IPS-15b (cell line): ENCODE data around the gene ADAT1.

Source experiments
- H3K27me3 ChIP-seq: one replicate; pipeline ENCODE4 v1.6.1; 2013; ENCODE audit warnings: low read length; ENCODE audit not compliant: control insufficient read depth, insufficient read depth
- H3K36me3 ChIP-seq: one replicate; pipeline ENCODE4 v1.6.1; 2013; ENCODE audit warnings: low read length; ENCODE audit not compliant: control insufficient read depth, insufficient read depth
- H3K4me1 ChIP-seq: one replicate; pipeline ENCODE4 v1.6.1; 2013; ENCODE audit warnings: mild to moderate bottlenecking, low read length; ENCODE audit not compliant: control insufficient read depth, insufficient read depth
- H3K4me3 ChIP-seq: one replicate; pipeline ENCODE4 v1.5.1; 2013; ENCODE audit warnings: low read depth, low read length
- H3K9ac ChIP-seq: one replicate; pipeline ENCODE4 v1.6.1; 2013; ENCODE audit warnings: low read depth, mild to moderate bottlenecking, low read length
- H3K9me3 ChIP-seq: one replicate; pipeline ENCODE4 v1.6.1; 2013; ENCODE audit warnings: mild to moderate bottlenecking, low read length; ENCODE audit not compliant: control insufficient read depth, insufficient read depth

The ADAT1 gene

GRCh38 chr16:75552951-75553350, 70.1 kb downstream of the ADAT1 start:
- Histone ChIP-seq H3K9ac (no peak overlapping the region), H3K4me3 (no peak overlapping the region), H3K36me3 (no peaks in the 10 kb centered on the region), H3K4me1 (no peaks in the 10 kb centered on the region), H3K27me3 (peaks cover 4% of the 10 kb centered on the region), H3K9me3 (no peaks in the 10 kb centered on the region)

- Histone ChIP-seq H3K27me3 (no peaks in the 10 kb centered on the region), H3K9ac (no peak overlapping the region), H3K4me1 (no peaks in the 10 kb centered on the region), H3K4me3 (no peak overlapping the region), H3K36me3 (no peaks in the 10 kb centered on the region), H3K9me3 (no peaks in the 10 kb centered on the region)
These were observed 72.8 kb downstream of the ADAT1 start for GRCh38 chr16:75550211-75550662.
